Activated CD4-positive, CD25-positive, alpha-beta regulatory T cell (primary cell): ENCODE data around the gene NDFIP2.
A peak's percentile ranks its signal among the peaks of the same experiment; 100 is the strongest.

Source experiments
- DNase-seq, 4 experiments: peaks; one replicate each; lab custom pipeline; 2025; lab: John Stamatoyannopoulos, UW

The NDFIP2 gene

DNA sequence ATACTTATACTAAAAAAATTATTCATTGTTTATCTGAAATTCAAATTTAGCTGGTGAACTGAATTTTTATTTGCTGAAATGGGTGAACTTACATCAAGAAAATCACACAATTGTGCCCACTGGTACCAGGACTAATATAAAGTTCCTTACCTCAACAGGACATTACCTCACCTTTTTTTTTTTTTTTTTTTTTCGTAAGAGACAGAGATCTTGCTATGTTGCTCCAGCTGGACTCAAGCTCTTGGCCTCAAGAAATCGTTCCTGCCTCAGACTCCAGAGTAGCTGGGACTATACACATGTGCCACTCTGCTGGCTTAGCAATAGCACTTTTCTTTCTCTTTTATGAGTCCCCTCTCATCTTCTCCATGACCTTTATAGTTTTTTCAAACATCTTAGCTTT, 22.5 kb upstream of the NDFIP2 start:
- DNase-seq, result no peak

DNA sequence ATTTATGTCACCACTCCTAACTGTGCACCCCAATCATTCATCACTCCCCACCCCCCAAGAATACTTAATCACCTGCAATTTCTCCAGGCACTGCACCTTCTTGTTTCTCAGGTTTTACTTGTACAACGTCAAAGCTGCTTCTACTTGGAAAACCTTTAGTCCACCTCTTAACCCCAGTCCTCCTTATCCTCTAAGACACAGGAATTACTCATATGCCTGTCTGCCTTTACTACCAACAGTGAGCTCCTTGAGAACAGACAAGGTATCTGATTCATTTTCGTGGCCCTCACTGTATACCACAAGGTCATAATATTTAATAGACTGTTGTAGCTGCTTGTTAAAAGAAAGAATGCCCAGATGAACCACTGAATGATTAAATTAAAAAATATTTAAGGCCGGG, 21.0 kb upstream of the NDFIP2 start:
- DNase-seq, result no peak

DNA sequence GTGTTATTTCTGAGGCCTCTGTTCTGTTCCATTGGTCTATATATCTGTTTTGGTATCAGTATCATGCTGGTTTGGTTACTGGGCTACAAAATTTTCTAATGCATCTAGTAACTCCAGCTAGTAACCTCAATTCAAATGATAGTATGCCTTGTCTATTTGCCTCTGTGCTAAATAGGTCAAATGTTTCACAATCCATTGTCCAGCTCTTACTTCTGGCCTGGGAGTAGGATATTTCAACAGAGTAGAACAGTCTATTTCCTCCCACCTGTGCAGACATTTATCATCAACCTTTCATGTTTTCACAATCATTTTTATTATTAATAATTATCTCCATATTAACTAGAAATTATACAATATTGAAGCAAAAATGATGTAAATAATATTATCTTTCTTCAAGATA, 18.1 kb upstream of the NDFIP2 start:
- no peak for DNase-seq

DNA sequence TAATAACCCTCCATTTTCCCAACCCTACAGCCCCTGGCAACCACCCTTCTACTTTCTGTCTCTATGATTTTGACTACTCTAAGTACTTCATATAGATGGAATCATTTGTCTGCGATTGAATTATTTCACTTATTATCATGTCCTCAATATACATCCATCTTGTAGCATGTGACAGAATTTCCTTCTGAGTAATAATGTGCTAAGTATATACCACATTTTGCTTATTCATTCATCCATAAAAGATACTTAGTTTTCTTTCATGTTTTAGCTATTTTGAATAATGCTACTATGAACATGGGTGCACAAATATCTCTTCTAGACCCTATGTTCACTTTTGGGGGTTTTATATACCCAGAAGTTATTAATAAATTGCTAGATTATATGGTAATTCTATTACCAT, 17.4 kb upstream of the NDFIP2 start:
- DNase-seq, result no peak

DNA sequence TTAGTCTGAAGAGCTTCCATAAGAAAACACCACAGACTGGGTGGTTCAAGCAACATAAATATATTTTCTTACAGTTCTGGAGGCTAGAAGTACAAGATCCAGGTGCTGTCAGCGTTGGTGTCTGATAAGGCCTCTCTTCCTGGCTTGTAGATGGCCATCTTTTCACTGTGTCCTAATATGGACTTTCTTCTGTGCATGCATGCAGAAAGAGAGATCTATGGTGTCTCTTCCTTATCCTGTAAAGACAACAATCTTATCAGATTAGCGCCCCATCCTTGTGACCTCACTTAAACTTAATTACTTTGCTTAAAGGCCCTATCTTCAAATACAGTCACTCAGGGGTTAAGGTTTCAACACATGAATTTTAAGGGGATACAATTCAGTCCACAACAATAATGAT, 14.1 kb upstream of the NDFIP2 start:
- no peak for DNase-seq

DNA sequence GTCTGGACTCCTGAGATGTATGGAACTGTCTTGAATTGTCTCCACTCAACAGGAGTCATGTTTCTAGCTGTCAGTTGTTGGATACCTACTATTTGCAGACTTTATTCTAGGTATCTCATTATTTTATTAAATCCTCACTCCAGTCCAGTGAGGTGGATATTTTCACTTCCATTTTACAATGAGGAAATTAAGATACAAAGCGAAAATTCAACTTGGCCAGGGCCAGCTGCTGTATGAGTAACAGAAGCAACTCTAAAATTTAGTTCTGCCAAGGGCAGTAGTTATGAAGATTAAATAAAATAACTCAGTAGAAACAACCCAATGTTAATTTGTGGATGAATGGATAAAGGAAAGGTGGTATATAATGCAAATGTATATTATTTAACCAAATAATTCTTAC, 12.6 kb upstream of the NDFIP2 start:
- no peak for DNase-seq

DNA sequence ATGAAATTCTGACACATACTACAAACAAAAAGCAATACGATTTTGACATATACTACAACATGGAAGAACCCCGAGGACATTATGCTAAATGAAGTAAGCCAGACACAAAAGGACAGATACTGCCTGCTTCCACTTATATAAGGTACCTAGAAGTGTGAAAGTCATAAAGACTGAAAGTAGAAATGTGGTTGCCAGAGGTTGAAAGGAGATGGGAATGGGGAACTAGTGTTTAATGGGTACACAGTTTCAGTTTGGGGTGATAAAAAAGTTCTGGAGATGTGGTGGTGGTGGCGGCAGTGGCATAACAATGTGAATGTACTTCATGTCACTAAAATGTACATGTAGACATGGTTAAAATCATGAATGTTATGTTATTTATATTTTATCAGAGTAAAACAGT, 12.1 kb upstream of the NDFIP2 start:
- DNase-seq, result no peak

DNA sequence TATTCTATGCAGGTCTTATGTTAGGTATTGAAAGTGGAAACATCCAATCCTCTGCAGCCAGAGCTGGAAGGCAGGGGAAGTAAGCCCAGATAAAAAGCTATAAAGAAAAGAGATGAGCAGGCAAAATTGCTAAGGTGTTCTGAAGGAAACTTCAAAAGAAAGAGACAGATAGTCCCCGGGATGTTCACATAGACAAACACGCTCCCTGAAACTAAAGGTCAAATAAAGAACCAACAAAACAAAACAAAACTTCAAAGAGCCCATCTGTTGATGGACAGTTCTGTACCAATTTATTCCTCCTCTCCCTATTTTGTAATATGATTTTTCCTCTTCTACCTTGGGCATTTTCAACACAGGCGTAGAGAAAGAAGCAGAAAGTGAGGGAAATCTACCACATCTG, 11.3 kb upstream of the NDFIP2 start:
- DNase-seq, result no peak

DNA sequence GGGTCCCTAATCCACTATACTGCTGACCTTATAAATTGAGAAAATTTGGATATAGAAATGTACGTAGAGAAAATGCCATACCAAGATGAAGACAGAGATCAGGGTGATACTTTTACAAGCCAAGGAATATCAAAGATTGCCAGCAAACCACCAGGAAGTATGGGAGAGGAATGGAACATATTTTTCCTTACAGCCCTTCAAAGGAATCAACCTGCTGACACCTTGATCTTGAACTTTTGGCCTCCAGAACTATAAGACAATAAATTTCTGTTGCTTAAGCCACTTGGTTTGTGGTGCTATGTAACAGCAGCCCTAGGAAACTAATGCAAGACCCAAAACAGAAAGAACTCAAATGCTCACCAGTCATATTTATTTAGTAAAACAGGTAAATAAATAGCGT, 10.3 kb upstream of the NDFIP2 start:
- DNase-seq, result no peak

DNA sequence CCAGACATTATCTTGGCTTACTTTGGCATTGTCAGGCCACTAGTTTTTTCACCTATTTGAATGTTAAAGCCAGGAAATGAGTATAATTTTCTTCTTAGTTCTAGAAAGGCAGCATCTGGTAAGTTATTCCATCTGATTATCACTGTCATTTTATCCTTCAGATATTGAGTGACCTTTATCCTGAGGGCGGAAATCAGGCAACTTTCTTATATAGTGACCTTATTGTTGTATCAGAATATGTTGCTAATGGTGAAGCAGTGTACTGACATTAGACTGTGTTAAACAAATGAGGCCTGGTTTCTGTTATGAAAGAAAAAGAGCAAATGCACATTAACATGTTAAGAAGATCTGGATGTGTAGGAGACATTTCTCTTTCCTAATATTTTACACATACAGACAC, 5.4 kb upstream of the NDFIP2 start:
- DNase-seq, result no peak

DNA sequence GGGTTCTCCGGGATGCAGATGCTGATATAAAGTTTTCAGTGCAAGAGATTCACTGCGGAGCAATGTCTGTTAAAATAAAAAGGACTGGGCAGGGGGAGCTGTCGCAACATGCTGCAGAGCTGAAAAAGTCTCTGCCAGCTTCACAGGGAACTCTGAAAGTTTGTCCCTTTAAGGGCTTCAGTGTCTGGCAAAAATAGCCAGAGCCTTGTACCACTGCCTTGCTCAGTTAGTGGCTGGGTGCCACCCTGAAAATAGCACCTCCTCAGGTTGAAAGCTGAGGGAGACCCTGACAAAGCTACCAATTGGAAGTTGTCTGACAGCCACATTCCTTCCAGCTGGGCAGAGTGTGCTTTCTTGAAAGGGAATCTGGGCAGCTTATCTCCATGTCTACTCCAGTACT, 3.0 kb upstream of the NDFIP2 start:
- DNase-seq, result no peak

DNA sequence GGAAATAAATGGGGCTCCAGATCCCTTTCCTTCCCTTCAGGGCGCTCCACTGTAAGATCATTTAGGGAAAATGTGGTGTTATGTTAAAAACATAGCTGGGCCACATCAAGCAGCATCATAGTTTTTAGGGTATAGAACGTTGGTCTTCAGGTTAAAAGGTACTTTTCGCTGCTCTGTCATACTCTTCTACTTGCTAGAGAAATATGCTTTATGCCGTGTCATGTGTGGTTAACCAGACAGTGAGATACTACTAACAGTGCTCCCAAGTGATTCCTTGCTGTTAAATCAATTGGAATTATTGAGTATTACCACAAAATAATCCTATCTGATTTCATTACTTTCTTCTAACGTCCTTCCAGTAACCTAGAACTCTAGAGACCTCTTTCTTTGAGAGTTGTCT, 1.1 kb upstream of the NDFIP2 start:
- no peak for DNase-seq

DNA sequence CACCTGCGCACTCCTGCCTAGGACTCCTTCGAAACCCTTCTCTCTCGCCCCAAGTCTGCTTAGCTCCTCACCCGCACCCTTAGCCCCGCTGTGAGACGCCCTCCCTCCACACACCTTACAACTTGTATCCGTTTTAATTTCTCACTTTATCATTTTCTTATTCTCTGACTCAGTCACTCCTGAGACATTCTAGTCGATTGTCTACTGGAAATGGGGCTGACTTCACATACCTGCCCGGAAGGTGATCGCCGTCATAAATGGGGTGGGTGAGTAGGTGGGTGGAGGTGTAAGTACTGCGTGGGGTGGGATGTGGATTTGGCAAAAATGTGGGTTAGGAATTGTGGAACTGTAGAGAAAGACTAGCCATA, 714 bp downstream of the NDFIP2 start:
- peak in 3 of 4 experiments; percentile 1 to 55 (median 6) for DNase-seq

DNA sequence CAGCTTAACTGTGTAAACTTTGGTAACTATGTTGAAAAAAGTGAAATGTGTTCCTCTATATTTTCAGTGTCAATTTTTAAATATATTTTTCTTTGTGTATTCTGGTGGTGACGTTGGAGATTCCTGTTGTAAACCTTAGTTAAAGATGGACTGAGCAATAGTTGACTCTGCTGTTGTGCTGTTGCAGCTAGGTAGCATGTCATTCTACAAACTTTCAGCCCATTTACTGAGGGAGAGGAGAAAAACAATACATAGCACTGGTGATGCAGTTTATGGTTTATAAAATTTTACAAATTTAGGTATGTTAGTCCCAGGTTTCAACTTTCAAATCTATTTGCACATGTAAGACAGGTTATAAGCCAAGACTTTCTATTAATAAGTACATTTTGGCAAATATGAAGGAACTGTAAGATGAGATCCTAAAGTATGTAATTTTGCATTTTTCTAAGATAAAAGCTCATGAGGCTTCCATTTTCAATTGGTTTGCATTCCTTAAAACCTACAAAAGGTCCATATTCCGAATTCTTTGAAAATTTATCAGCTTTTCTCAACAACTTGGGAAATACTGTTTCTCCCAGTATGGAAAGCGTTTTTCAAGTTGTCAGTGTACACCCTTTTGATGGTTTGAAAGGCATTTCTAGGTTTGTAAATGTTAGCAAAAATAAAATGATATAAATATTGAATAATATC, 1.5 kb downstream of the NDFIP2 start:
- no peak for DNase-seq

DNA sequence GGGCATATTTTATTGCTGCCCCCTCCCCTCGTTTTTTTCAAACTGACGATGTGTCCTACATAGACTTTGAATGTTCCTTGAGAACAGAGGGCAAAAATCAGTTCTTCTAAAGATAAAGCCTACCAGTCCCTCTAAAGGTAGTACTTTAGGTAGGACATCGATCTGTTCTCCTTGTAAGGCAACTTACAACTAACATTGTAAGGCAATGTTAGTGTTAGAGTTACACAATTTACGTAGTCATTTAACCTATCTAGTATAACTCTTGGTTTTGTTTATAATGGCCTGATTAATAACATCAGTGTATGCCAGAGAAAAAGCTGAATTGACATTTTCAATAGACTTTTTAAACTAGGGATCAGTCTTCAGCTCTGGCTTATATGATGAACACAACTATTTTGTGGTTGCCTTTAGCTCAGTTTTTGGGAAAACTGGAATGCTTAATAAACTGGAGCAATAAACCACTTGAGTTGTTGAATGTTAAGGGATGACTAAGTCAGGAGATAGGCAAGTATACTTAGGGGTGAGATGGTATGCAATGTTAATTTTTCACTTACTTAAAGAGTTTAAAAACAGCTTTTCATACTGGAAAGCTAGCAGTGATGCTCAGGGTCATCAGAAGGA, 2.2 kb downstream of the NDFIP2 start:
- DNase-seq, result no peak

DNA sequence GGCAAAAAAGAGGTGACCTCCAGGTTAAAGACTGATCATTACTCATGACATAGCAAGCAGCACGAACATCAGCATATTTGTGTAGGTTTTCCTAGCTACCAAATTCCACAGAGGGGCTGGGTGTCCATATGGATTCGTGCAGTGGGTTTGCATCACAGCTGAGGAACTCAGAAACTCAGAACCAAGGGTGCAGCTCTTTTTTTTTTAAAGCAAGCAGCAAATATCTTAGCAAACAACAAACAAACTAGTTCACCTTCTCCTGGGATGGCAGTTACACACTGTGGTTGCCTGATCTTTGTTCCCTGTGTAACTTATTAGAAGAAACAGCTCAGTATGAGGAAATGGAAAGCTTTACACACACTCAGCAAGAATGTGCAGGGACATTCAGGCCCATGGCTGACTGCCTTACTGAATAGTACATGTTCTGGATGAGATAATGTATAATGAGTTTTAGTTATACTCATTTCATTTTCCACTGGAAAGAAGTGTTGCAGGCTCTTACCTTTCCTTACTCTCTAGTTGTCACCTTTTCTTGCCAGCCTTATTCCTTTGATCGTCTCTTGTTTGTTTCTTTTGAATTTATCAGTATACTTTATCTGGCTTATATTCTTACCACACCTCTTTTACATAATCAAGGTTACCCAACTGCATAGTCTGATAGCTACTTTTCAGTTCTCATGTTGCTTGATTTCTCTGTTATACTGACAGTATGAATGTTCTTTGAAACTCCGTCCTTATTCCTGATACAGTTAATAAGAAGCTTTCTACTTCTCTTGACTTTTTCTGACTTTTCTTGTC, 4.3 kb downstream of the NDFIP2 start:
- DNase-seq, result no peak

DNA sequence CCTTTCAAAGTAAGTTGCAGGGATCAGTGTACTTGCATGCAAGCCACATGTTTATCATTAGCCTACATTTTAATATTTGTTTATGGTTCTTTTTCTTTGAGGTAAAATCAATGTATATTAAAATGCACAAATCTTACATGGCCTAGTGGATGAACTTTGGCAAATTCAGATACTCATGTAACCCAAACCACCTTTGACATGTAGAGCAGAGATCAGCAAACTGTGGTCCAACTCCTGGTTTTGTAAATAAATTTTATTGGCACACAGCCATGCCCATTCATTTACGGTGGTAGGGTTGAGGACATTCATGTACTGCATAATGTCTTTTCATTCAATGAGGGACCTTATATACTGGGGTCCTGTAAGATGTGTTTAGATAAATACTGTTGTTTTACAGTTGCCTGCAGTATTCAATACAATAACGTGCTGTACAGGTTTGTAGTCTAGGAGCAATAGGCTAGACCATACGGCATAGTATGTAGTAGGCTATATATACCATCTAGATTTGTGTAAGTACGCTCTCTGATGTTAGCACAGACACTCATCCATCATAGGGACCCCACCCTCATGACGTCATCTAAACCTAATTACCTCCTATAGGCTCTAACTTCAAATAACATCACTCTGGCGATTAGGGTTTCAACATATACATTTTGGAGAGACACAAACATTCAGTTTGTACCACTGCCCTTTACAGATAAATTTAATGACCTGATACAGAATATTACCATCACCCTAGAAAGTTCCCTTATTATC, 5.7 kb downstream of the NDFIP2 start:
- no peak for DNase-seq

DNA sequence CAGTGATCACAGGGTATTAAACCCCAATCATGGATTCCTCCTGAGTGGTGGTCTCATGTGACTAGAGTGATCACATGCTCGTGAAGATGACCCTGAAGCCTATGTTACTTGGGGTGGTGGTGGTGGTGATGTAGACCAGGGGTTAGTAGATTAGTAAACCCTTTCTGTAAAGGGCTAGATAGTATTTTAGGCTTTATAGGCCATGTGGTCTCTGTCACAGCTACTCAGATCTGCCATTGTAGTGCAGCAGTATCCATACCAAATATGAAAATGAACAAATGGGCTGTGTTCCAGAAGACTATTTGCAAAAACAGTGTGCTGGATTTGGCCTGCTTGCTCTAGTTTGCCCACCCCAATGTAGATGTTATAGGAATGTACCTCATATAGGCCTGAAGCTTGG, 9.4 kb downstream of the NDFIP2 start:
- no peak for DNase-seq

DNA sequence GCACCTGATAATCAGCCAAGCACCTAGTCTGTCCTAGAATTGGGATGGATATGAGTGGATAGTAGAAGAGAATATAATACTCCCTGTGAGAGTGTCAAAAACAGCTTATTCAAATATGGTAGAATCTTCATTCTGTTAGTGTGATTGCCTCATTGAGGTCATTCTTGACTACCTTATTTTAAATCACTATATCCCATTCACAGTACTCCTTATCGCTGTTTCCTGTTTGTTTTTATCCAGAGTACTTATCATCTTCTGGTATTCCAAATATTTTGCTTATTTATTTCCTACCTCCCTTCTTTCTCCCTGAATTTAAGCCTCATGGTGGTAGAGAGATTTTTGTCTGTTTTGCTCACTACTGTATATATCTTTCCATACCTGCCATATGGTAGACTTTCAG, 9.9 kb downstream of the NDFIP2 start:
- no peak for DNase-seq

DNA sequence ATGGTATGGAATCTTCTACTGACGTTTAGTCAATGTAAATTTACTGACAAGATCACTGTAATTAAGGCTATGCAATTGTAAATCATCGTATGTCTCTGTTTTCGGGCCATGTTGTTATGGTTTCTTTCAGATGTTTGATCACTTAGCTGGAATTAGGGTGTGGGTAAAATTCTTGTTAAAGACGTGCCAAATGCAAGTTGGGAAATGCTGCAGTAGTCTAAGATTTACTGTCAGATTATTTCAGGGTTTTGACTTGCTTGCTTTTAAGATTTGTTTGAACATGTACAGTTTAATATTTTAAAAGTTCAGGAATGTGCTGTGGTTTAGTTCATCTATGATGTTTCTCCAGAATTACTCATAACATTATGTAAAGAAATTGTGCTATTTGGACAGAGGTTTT, 10.8 kb downstream of the NDFIP2 start:
- no peak for DNase-seq

DNA sequence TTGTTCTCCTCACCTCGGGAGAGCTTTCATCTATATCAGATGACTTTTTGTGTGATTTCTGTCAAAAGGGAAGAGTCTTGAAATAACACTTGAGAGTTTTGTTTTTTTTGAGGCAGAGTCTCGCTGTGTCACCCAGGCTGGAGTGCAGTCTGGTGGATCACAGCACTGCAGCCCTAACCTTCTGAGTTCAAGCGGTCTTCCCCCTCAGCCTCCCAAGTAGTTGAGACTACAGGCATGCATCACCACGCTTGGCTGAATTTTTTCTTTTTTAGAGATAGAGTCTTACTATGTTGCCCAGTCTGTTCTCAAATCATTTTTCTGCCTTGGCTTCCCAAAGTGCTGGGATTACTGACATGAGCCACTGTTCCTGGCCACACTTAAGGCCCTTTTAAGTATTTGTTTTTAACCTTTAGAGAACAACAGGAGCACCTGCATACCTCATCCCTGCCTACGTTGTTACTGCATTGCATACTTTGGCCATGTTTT, 11.4 kb downstream of the NDFIP2 start:
- no peak for DNase-seq

DNA sequence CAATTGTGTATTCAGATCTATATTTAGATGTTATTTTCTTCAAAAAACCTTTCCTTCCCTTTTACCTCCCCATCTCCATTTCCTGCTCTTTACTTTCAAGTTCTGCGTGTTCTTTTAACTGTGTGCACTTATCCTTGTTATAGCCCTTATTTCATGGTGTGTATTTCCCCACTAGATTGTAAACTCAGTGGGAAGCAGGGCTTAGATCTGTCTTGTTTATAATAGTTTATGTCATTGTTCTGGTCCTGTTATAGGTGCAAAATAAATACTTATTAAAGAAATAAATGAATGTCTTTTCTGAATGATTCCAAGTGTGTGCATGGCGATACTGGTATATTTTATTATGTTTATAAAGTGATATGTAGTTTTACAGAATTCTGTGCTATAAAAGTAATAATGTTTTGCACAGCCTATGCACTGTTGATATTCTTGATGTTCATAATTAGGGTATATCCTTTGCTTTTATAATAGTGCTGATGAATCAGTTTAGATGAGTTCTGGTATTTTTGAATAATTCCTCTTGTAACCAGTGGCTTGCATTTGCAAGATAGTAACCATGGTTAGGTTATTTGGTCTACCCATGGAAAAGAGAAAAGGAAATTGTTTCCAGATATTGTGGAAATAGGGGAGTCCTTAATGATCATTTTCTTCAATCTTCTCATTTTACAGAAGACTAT, 12.1 kb downstream of the NDFIP2 start:
- no peak for DNase-seq
